G401 (cell line): Measurements from ENCODE around the gene TNFRSF1B. TPM values are rescaled to one million over a fixed set of nuclear protein-coding genes. Genes with fewer than 3 reads are reported as not detected.

Experiments
- DNase-seq: peaks from one replicate; pipeline ENCODE4 v3.0.0-alpha.2; 2015; ENCODE audit warnings: low spot score
- in situ Hi-C: cut with HindIII; loops from 2 replicates; pipeline ENCODE4 v1.10.0; 2016; ENCODE audit warnings: low sequenced_read_pairs, mixed read lengths
- total RNA-seq: library from RNA; depleted of rRNA; stranded (reverse); fragments of >200 nt; shearing (Covaris generic); gene quantifications from 2 replicates; pipeline ENCODE4 v1.2.3, GENCODE V29; 2014

The TNFRSF1B gene
- total RNA-seq, 1 experiment from 2014 or later: not detected

- in situ Hi-C loops: no loop called here
These were observed 14.5 kb upstream of the TNFRSF1B start for GRCh38 chr1:12152113-12152891.

GRCh38 chr1:12153181-12153785, 13.5 kb upstream of the TNFRSF1B start:
- in situ Hi-C loops: no loop called here
- no peak for DNase-seq

More at GRCh38 chr1:12152113-12152891, 14.5 kb upstream of the TNFRSF1B start:
- no peak for DNase-seq

- DNase-seq: no peak
- in situ Hi-C loops: no loop called here
These were observed 11.5 kb upstream of the TNFRSF1B start for GRCh38 chr1:12155328-12155727.

- no peak for DNase-seq
- in situ Hi-C loops: no loop called here
These were observed 9.2 kb upstream of the TNFRSF1B start for GRCh38 chr1:12157366-12158231.

- DNase-seq: no peak
- in situ Hi-C loops: no loop called here
These were observed 8.3 kb upstream of the TNFRSF1B start for GRCh38 chr1:12158357-12159092.

- in situ Hi-C loops: no loop called here
- DNase-seq: no peak
These were observed 7.0 kb upstream of the TNFRSF1B start for GRCh38 chr1:12159816-12160215.

- in situ Hi-C loops: no loop called here
- no peak for DNase-seq
These were observed 5.5 kb upstream of the TNFRSF1B start for GRCh38 chr1:12161324-12161661.

- DNase-seq: no peak
- in situ Hi-C loops: no loop called here
These were observed 4.9 kb upstream of the TNFRSF1B start for GRCh38 chr1:12161662-12162458.

- in situ Hi-C loops: no loop called here
These were observed 4.2 kb upstream of the TNFRSF1B start for GRCh38 chr1:12162459-12163137.

GRCh38 chr1:12163210-12163609, 3.6 kb upstream of the TNFRSF1B start:
- no peak for DNase-seq

More at GRCh38 chr1:12162459-12163137, 4.2 kb upstream of the TNFRSF1B start:
- DNase-seq: no peak

GRCh38 chr1:12164210-12164609, 2.6 kb upstream of the TNFRSF1B start:
- in situ Hi-C loops: no loop called here
- DNase-seq: no peak

More at GRCh38 chr1:12163210-12163609, 3.6 kb upstream of the TNFRSF1B start:
- in situ Hi-C loops: no loop called here

GRCh38 chr1:12165342-12165741, 1.4 kb upstream of the TNFRSF1B start:
- in situ Hi-C loops: no loop called here
- no peak for DNase-seq

- in situ Hi-C loops: no loop called here
- no peak for DNase-seq
These were observed 970 bp downstream of the TNFRSF1B start for GRCh38 chr1:12167493-12168429.

- no peak for DNase-seq
- in situ Hi-C loops: no loop called here
These were observed 1.8 kb downstream of the TNFRSF1B start for GRCh38 chr1:12168451-12169160.

GRCh38 chr1:12169442-12170135, 2.8 kb downstream of the TNFRSF1B start:
- in situ Hi-C loops: no loop called here
- no peak for DNase-seq

GRCh38 chr1:12170263-12170671, 3.5 kb downstream of the TNFRSF1B start:
- in situ Hi-C loops: no loop called here
- no peak for DNase-seq
